Right renal pelvis (tissue), 4 donors: ENCODE data around the gene PODXL2. TPM values are rescaled to one million over a fixed set of nuclear protein-coding genes. Genes with fewer than 3 reads are reported as not detected.

Experiments
- DNase-seq, 4 donors: peaks; one replicate each; pipeline ENCODE4 v3.0.0-alpha.2; 2013; ENCODE audit warnings: low read depth in 4 of 4, low spot score in 3 of 4, missing footprints in 1 of 4
- polyA plus RNA-seq, 4 donors: library from polyadenylated mRNA; unstranded; fragments of 120-200 nt; gene quantifications; one replicate each; pipeline ENCODE4 v1.2.1, GENCODE V29; 2013; ENCODE audit not compliant: insufficient read length in 4 of 4

Gene PODXL2
- polyA plus RNA-seq, 4 donors = 44.5 to 62.0 (median 49.1) TPM

GRCh38 chr3:127717357-127718244 is 88.6 kb downstream of the PODXL2 start:
- no peak for DNase-seq

GRCh38 chr3:127718245-127718915 is 89.4 kb downstream of the PODXL2 start:
- DNase-seq = no peak

- no peak for DNase-seq
These were observed 89.9 kb downstream of the PODXL2 start for GRCh38 chr3:127718916-127719290.

DNA sequence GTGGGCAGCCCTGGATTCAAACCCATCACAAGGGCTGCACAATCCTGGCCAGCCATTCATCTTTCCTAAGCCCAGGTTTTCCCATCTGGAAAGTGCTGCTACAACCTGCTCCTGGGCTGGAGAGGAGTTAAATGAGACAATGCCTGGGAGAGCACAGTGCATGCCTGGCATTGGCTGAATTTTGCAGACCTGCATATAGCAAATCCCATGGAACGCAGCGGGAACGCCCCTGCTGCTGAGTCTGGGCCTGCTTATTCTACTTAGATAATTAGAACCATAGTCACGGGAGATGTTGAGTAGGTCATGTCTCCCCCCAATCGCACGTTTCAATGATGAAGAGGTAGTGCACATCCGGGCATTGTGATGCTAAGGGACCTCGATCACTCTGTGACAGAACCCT is 90.4 kb downstream of the PODXL2 start:
- DNase-seq = no peak

DNA sequence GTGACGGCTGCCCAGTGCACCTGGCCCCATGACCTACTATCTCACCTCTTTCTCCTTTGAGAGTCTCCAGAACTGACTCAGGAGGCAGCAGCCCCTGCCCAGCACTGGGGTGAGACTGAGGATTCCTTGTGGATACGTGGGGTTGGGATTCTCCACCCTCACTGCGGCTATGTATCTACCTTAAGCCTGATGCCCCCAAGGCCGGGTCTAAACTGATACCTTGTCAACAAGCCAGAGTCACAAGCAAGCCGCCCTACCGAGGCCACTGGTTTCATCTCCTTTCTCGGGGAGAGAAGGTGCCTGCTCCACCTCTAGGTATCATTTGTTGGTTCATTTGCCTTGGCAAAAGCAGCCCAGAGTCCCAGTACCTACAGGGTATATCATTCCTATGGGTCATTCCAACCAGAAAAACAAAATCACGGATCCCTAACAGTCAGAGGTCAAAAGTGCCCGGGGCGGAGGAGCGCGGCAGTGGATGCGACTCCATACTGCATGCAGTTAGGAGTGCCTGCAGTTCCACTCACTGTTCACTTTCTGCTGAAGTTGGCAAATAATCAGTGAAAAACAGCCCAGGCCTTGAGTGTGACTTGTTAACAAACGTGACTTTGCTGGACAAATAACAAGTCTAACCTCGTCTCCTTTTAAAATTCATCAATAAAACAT is 91.3 kb downstream of the PODXL2 start:
- no peak for DNase-seq

- DNase-seq = no peak
These were observed 92.3 kb downstream of the PODXL2 start for GRCh38 chr3:127720985-127721935.

DNA sequence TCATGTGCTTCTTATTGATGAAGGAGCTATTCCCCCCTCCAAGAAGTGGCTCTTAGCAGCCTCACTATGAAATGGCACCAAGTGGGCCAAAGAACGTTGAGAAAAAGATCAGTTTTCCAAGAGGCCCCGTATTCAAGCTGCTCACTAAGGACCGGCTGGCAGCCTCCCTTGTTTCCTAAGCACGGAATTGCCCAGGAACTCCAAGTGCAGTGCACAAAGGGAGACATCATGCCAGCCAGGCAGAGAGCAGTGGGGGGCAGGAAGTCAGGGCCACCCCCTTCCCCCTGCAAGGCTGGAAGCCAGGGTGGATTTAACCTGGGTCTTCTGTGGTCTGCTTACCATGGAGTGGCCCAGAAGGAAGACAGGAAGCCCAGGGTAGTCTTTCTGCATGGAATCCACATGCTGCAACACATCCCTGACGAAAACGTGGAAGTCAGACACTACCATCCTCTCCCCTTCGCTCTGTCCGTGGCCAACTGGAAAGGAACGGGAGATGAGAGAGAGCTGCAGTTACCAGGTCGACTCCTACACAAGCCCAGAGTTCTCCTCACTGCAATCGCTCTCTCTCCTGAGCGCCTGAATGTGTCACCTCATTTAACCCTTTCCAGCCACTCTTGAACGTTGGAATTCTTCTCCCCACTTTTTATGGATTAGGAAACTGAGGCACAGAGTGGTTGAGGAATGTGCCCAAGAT is 93.3 kb downstream of the PODXL2 start:
- no peak for DNase-seq

Other genes starting within 250 kb of the PODXL2 start
- 10 to 100 TPM; 32.3 to 44.4 (median 37.9) TPM for gene TPRA1, start 38.5 kb upstream of the PODXL2 start, polyA plus RNA-seq
- 10 to 100 TPM; 50.9 to 64.5 (median 59.7) TPM for gene MCM2, start 30.8 kb upstream of the PODXL2 start, polyA plus RNA-seq
- 10 to 100 TPM; 17.9 to 25.5 (median 19.8) TPM for gene ABTB1, start 43.8 kb downstream of the PODXL2 start, polyA plus RNA-seq
- gene MGLL, start 193.3 kb downstream of the PODXL2 start, polyA plus RNA-seq = 10 to 100 TPM; 25.4 to 29.3 (median 27.0) TPM